Activated naive CD4-positive, alpha-beta T cell treated with anti-CD3 and anti-CD28 coated beads, Interleukin-2, amount 50 U/mL, for 72 hours (primary cell): ENCODE data around the gene SPSB4. TPM values are rescaled to one million over a fixed set of nuclear protein-coding genes. Genes with fewer than 3 reads are reported as not detected.
A peak's percentile ranks its signal among the peaks of the same experiment; 100 is the strongest.

Experiments
- ATAC-seq, 2 donors: fragments of 150-1000 bp; cut with Tn5 transposase; 2 replicates each; pipeline ENCODE4 v1.10.0; 2021; ENCODE audit warnings: mild to moderate bottlenecking in 2 of 2, moderate library complexity in 2 of 2
- DNase-seq, 2 donors: peaks; one replicate each; pipeline ENCODE4 v3.0.0; 2021 to 2022; ENCODE audit warnings: low spot score in 2 of 2
- H3K27ac Mint-ChIP-seq, 2 donors: one replicate each; pipeline ENCODE4 v1.8.0; 2022; ENCODE audit warnings: mild to moderate bottlenecking in 2 of 2, mixed read lengths in 2 of 2
- H3K36me3 Mint-ChIP-seq, 2 donors: one replicate each; pipeline ENCODE4 v1.8.0; 2022; ENCODE audit warnings: mixed read lengths in 2 of 2
- H3K9me3 Mint-ChIP-seq, 2 donors: one replicate each; pipeline ENCODE4 v1.8.0; 2022; ENCODE audit warnings: mixed read lengths in 2 of 2
- total RNA-seq, 2 donors: library from RNA; stranded (reverse); gene quantifications; one replicate each; pipeline ENCODE4 v1.2.3, GENCODE V29; 2022

The SPSB4 gene
- total RNA-seq, 2 donors from 2014 or later: not detected

DNA sequence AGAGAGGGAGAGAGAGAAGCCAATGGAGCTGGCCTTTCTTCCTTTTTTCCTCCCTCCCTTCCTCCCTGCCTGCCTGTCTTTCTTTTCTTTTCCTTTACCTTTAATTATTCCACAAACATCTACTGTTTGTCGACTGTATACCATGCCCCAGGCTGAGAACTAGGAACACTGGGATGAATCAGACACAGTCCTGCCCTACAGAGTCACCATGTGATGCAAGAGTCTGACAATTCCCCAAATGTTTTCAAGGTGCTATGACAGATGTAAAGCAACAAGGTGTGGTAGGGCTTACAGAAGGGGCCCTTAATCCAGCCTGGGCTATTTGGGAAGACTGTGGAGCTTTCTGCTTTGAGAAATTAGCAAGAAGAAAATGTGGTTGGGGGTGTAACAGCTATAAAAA is 4.0 kb upstream of the SPSB4 start:
- H3K36me3 Mint-ChIP-seq: peaks cover 0 to 3% of the 10 kb centered on the region in 2 donors
- DNase-seq: no peak

DNA sequence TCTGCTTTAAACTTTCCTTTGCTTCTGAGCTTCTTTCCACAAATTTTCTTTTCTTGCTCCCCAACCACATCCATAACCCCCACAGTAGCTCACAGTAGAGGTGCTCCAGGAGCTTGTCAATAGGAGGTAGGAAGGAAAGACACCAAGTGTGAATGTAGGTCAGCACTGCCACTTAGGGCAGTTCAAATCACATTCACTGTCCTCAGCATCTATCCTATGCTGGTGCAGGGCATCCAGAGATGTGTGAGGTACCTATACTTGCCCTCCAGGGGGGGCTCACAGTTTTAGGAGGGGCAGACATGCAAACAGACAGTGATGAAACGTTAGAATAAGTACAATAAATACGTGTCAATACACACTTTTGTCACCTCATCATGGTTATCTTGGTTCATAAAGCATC is 1.5 kb upstream of the SPSB4 start:
- Mint-ChIP-seq H3K27ac (no peak overlapping the region), H3K9me3 (no peaks in the 10 kb centered on the region), H3K36me3 (peaks cover 0 to 5% of the 10 kb centered on the region in 2 donors)
- peak in 1 of 2 donors; percentile 52 for ATAC-seq
- DNase-seq: no peak

More for the DNA sequence above, 4.0 kb upstream of the SPSB4 start:
- no peak for ATAC-seq
- Mint-ChIP-seq H3K9me3 (no peaks in the 10 kb centered on the region), H3K27ac (no peak overlapping the region)

GRCh38 chr3:141051443-141052200 is 475 bp downstream of the SPSB4 start:
- Mint-ChIP-seq H3K27ac (no peak overlapping the region), H3K9me3 (no peaks in the 10 kb centered on the region), H3K36me3 (peaks cover 0 to 5% of the 10 kb centered on the region in 2 donors)
- DNase-seq (no peak), ATAC-seq (peak; percentile 20 to 46)

- H3K27ac Mint-ChIP-seq: no peak overlapping the region
- H3K9me3 Mint-ChIP-seq: no peaks in the 10 kb centered on the region
- H3K36me3 Mint-ChIP-seq: peaks cover 0 to 5% of the 10 kb centered on the region in 2 donors
- DNase-seq: no peak
- no peak for ATAC-seq
Measured at GRCh38 chr3:141052201-141053069, 1.3 kb downstream of the SPSB4 start.

DNA sequence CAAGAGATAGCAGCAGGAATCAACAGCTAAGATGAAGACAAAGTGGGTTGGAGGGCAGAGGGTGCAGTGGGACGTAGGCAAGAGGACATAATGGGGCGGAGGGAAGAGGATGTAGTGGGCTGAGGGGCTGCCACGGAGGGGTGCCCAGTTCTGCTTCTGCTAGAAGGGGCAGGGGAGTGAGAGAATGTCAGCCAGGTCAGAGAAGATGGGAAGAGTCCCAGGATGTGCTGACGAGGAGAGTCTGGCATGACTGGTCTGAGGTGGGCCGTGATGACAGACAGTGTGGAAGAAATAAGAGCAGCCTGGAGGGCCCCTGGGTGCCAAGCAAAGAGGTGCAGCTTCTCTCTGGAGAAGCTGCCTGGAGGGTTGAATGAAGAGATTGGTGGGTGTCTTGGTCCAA is 4.0 kb downstream of the SPSB4 start:
- Mint-ChIP-seq H3K36me3 (peaks cover 0 to 5% of the 10 kb centered on the region in 2 donors), H3K9me3 (peaks cover 0 to 4% of the 10 kb centered on the region in 2 donors), H3K27ac (no peak overlapping the region)
- DNase-seq (no peak), ATAC-seq (no peak)

DNA sequence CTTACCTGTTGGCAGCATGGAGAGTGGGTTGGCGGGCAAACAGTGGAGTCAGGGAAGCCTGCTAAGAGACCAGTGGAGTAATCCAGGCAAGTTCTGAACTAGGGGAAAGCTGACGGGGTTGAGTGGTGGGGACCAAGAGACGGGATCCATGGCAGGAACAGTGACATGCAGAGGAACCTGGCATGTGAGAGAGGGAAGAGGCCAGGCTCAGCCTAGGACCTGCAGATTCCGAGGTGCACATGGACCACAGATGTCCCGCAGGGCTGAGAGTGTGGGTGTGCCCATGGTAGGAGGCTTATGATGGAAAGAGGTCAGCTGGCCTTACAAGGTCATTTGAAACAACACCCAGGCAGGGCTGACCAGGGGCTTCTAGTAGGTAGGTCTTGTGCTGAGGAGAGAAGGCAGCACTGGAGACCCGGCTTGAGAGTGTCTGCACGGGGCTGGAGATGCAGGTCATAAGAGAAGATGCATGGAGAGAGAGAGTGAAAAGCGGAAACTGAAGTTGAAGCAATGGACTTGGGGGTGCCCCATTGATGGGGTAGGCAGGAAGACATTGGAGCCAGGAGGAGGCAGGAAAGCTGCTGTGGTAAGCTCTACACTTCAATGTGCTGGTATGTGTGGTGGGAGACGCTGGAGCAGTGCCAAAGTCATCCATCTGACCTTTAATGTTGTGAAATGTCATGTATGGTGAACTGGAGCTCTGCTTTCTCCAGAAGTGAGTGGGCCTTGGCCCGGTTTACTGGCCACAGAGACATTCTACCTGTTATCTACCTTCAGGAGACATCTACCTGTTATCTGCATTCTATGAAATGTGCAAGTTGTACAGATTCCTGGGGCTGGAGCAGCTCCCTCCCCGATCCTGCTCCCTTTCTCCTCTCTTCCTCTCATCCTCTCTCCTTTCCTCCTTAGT is 4.6 kb downstream of the SPSB4 start:
- H3K9me3 Mint-ChIP-seq: peaks cover 0 to 4% of the 10 kb centered on the region in 2 donors
- DNase-seq (no peak), ATAC-seq (no peak)
- peaks cover 0 to 5% of the 10 kb centered on the region in 2 donors for H3K36me3 Mint-ChIP-seq
- no peak overlapping the region for H3K27ac Mint-ChIP-seq

DNA sequence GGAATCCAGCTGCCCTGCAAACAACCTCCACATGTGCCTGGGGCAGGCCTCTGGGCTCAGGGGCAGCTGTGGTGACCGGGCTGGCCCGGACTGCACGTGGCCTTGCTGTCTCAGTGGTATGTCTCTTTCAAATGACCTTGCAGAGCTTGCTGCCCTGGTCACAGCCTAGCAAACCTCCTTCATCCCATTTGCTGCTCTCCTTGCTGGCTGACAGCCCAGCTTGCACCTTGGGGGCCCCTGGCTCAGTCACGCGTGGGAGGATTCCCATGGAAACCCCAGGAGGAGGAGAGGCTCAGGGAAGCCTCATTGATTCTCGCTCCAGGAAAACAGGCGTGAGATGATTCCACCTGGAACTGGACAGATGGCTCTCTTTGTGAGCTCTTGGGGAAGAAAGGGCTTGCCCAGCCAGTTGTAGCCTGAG is 5.6 kb downstream of the SPSB4 start:
- H3K9me3 Mint-ChIP-seq: peaks cover 0 to 4% of the 10 kb centered on the region in 2 donors
- no peak overlapping the region for H3K27ac Mint-ChIP-seq
- no peak for DNase-seq
- ATAC-seq: no peak
- peaks cover 0 to 5% of the 10 kb centered on the region in 2 donors for H3K36me3 Mint-ChIP-seq

- no peaks in the 10 kb centered on the region for H3K36me3 Mint-ChIP-seq
- H3K27ac Mint-ChIP-seq: no peak overlapping the region
- peaks cover 0 to 4% of the 10 kb centered on the region in 2 donors for H3K9me3 Mint-ChIP-seq
- ATAC-seq: no peak
- DNase-seq: no peak
Measured at GRCh38 chr3:141057436-141057835, 6.3 kb downstream of the SPSB4 start.

DNA sequence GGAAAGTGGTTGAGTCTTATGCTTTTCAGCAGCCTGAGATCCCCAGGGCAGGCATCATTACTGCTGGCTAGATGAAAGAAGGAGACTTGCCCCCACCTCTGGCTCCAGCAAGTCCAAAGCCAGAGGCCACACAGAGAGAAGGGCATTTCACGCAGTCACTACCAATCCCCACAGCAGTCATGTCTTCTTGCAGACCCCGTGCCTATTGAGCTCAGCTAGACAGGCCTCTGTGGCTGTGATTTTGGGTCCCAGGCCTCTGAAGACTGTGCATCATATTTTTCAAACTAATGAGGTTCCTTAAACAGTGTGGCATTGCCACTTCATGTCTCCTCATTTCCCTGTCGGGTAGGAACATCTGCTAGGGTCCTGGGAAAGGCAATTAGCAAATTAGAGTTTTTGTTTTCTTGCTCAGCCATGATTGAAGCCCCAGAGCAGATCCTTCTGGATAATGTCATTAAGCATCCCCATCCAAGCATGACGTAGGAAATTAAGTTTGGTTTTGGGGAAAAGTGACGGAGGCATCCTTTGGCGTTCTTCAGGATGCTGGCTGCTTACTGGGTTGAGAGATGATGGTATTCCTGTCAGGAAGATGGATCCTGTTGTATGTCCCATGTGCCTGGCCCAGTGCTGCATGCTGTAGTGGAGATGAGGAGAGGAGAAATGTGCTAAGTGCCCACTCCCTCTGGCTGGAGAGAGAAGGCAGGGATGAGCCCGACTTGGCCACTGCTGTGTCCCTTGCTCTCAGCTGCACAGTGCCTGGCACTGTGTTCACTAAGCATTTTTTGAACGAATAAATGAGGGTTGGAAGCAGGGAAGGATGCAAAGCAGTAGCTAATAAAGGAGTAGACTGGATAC is 7.0 kb downstream of the SPSB4 start:
- Mint-ChIP-seq H3K36me3 (no peaks in the 10 kb centered on the region), H3K9me3 (peaks cover 0 to 4% of the 10 kb centered on the region in 2 donors), H3K27ac (no peak overlapping the region)
- DNase-seq: no peak
- no peak for ATAC-seq

- peaks cover 0 to 4% of the 10 kb centered on the region in 2 donors for H3K9me3 Mint-ChIP-seq
- H3K36me3 Mint-ChIP-seq: no peaks in the 10 kb centered on the region
- ATAC-seq (no peak), DNase-seq (no peak)
- no peak overlapping the region for H3K27ac Mint-ChIP-seq
Measured at GRCh38 chr3:141058996-141059395, 7.8 kb downstream of the SPSB4 start.

DNA sequence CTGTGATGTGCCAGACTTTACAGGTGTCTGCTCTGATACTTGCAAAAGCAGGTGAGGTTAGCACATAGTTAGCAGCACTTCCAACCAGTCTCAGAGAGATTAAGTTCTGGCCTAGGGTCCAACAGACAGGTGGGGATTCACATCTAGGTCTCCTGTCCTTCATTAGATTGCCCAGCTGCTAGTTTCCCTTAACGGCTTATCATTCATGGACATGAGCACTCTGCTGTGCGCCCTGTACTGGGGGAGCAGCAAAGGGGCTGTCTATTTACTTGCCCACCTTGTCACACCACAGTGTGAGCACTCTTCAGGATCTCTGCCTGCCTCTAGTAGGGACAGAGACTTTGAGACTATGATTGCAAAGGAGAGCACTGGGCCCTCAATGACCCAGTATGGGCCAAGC is 8.7 kb downstream of the SPSB4 start:
- Mint-ChIP-seq H3K36me3 (no peaks in the 10 kb centered on the region), H3K27ac (no peak overlapping the region), H3K9me3 (peaks cover 0 to 4% of the 10 kb centered on the region in 2 donors)
- no peak for ATAC-seq
- no peak for DNase-seq

DNA sequence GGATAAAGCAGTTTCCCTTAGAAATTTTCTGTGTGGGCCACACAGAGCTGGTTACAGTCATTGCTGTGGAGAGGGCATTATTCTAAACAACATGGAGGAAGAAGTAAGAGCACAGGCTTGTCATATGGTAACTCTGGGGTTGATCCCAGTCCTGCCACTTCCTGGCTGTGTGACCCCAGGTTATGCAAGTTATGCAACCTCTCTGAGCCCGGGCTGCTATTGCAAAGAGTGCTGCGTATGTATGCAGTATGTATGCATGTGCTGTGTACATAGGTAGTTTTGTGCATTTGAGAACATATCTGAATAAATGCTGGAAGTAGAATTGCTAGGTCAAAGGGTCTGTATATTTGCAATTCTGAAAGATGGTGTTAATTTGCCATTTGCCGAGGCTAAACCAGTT is 9.2 kb downstream of the SPSB4 start:
- Mint-ChIP-seq H3K36me3 (no peaks in the 10 kb centered on the region), H3K27ac (no peak overlapping the region), H3K9me3 (peaks cover 0 to 4% of the 10 kb centered on the region in 2 donors)
- no peak for DNase-seq
- ATAC-seq: no peak

DNA sequence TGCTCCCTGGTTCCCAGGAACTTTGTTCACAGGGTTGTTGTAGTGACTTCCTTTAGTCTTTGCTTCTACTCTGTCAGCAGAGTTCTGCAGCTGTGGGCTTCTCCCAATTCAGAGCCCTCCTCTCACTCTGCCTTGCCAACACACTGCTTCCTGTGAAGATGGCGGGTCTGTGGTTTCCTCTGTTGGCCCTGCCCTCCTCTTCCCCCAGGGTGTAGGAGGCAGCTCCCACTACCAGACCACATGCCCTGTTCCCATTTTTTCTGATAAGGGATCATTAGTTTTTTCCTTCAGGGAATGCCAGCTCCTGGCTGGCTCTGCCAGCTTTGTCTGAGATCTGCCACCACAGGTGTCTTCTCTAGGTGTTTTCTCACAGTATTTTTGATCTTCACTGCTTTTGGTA is 12.7 kb downstream of the SPSB4 start:
- H3K36me3 Mint-ChIP-seq: no peaks in the 10 kb centered on the region
- peaks cover 0 to 4% of the 10 kb centered on the region in 2 donors for H3K9me3 Mint-ChIP-seq
- H3K27ac Mint-ChIP-seq: no peak overlapping the region
- ATAC-seq (no peak), DNase-seq (no peak)

- H3K36me3 Mint-ChIP-seq: no peaks in the 10 kb centered on the region
- DNase-seq (peak in 1 of 2 donors; percentile 23), ATAC-seq (no peak)
- H3K9me3 Mint-ChIP-seq: peaks cover 0 to under 1% of the 10 kb centered on the region in 2 donors
- H3K27ac Mint-ChIP-seq: no peak overlapping the region
Measured at GRCh38 chr3:141064255-141064926, 13.2 kb downstream of the SPSB4 start.

GRCh38 chr3:141065258-141065657 is 14.1 kb downstream of the SPSB4 start:
- no peaks in the 10 kb centered on the region for H3K9me3 Mint-ChIP-seq
- DNase-seq (peak in 1 of 2 donors; percentile 9), ATAC-seq (no peak)
- no peak overlapping the region for H3K27ac Mint-ChIP-seq
- no peaks in the 10 kb centered on the region for H3K36me3 Mint-ChIP-seq
